ENCODE results near the gene ATXN2. TPM values are rescaled to one million over a fixed set of nuclear protein-coding genes. Genes with fewer than 3 reads are reported as not detected.
"Not testable (repeated sequence)": the region's sequence is repeated elsewhere in the genome, so short reads cannot be mapped to it uniquely, and the experiment has no call there.

Gene ATXN2
- total RNA-seq, 4 donors from 2014 or later = 35.1 to 70.0 (median 55.4) TPM

- no peak for TF ChIP-seq CTCF (IDR thresholded peaks at IDR 0.05)
- DNase-seq (ENCODE audit: low spot score) = no peak
- ATAC-seq (ENCODE audit: low FRiP score) = no peak
Measured at GRCh38 chr12:111588010-111588409, 11.1 kb downstream of the ATXN2 start.

- TF ChIP-seq CTCF (IDR thresholded peaks at IDR 0.05) = no peak
- DNase-seq (ENCODE audit: low spot score) (no peak), ATAC-seq (ENCODE audit: low FRiP score) (no peak)
Measured at GRCh38 chr12:111586986-111587385, 12.1 kb downstream of the ATXN2 start.

- DNase-seq (ENCODE audit: low spot score) = no peak
- TF ChIP-seq CTCF (IDR thresholded peaks at IDR 0.05) = no peak
- ATAC-seq (ENCODE audit: low FRiP score) = no peak
Measured at GRCh38 chr12:111585690-111586089, 13.4 kb downstream of the ATXN2 start.

- no peak for DNase-seq (ENCODE audit: low spot score)
- no peak for TF ChIP-seq CTCF (IDR thresholded peaks at IDR 0.05)
- ATAC-seq (ENCODE audit: low FRiP score) = peak; percentile 83
Measured at GRCh38 chr12:111584959-111585358, 14.2 kb downstream of the ATXN2 start.

- not testable (repeated sequence) for DNase-seq (ENCODE audit: low spot score); ATAC-seq (ENCODE audit: low FRiP score)
Measured at GRCh38 chr12:111583506-111583905, 15.6 kb downstream of the ATXN2 start.

- DNase-seq (ENCODE audit: low spot score) = no peak
- no peak for ATAC-seq (ENCODE audit: low FRiP score)
- no peak for TF ChIP-seq CTCF (IDR thresholded peaks at IDR 0.05)
Measured at GRCh38 chr12:111582133-111582747, 16.9 kb downstream of the ATXN2 start.

- ATAC-seq (ENCODE audit: low FRiP score) = no peak
- TF ChIP-seq CTCF (IDR thresholded peaks at IDR 0.05) = no peak
- no peak for DNase-seq (ENCODE audit: low spot score)
Measured at GRCh38 chr12:111581434-111582132, 17.5 kb downstream of the ATXN2 start.
